IPS-NIHi7 (cell line): ENCODE results near the gene SCIN.
A peak's percentile ranks its signal among the peaks of the same experiment; 100 is the strongest.
"Not testable (repeated sequence)": the region's sequence is repeated elsewhere in the genome, so short reads cannot be mapped to it uniquely, and the experiment has no call there.

ENCODE experiments used
- DNase-seq: peaks from one replicate; pipeline ENCODE4 v3.0.0; 2012; ENCODE audit warnings: mixed read lengths; ENCODE audit errors: extremely low spot score

Gene SCIN

GRCh38 chr7:12570534-12571461 lies at the start of gene SCIN:
Gene SCIN (plus strand): TSS chr7:12570720. CDS start chr7:12570787, 67 bp downstream.
- DNase-seq = peak; percentile 38

DNA sequence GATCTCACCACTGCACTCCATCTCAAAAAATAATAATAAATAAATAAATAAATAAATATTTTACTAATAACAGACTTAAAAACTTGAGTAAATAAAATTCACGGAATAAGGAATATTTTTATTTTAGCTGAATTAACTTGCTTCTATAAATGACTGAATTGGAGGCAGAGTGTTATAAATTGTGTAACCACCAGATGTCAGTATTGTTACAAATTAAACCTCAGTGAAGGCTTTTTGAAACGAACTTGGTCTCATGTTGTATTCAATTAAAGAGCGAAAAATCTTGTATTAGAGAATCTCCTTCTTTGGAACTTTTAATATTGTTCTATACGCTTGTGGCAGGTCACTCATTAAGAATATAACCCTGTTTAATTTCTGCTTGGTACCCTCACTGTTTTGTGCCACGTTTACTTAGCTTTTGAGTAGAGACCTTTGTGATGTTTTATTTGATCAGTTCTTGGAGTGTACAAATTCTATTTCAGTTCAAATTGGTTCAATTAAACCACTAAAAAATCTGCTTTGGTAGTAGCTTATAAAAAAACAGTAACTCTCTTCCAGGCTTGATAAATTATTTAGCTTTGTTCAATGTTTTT lies 45.6 kb upstream of the SCIN start:
- no peak for DNase-seq

- not testable (repeated sequence) for DNase-seq
Measured at GRCh38 chr7:12526693-12527092, 43.8 kb upstream of the SCIN start.

GRCh38 chr7:12527670-12528069 lies 42.9 kb upstream of the SCIN start:
- DNase-seq = not testable (repeated sequence)

DNA sequence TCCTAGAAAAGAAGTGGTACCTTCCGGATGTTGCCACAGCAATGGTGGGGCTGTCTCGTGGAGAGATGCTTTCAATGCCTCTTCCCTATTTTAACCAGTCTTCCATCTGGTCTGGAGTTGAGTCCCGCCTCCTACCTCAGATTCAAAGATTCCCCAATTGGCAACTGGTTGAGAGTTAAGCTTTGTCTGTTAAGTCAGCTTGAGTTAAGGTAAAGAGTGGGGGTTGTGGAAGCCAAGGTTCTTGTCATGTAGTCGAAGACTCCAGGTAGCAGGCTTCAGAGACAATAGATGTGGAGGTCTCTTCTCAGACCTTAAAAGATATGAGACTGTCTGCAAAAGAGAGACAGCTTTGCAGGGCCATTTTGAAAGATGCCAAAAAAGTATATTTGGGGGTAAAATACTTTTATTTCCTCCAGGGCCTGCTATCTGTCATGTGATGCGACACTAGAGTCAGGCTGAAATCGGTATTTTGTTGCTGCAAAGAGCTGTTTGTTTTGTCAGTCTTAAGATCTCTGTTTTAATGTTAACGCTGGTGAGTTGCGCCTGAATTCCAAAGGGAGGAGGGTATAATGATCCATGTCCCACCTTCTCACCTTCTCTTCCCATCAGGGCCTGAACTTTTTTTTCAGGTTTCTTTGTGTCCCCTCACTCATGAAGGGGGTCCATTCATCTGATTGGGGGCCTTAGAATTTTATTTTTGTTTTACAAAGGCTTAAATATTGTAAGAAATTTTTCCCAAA lies 40.4 kb upstream of the SCIN start:
- no peak for DNase-seq

GRCh38 chr7:12531784-12532183 lies 38.7 kb upstream of the SCIN start:
- no peak for DNase-seq

GRCh38 chr7:12534046-12534445 lies 36.5 kb upstream of the SCIN start:
- no peak for DNase-seq

DNA sequence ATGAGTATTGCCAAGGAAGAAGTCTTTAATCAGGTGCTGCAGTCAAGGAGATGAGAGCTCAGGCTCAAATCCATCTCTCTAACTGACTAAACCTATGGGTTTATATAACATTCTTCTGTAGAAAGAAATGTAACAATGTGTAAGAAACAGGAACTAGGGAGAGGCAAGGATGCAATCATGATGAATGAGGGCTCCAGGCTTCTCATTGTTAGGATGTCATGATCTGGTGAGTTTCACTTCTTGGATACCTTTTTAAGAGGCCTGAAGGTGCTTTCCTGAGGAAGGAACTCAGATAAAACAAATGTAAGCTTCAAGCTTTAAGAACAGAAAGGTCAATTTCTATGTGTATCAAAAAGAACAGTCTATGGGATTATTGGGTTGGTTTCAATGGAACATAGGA lies 30.8 kb upstream of the SCIN start:
- no peak for DNase-seq

DNA sequence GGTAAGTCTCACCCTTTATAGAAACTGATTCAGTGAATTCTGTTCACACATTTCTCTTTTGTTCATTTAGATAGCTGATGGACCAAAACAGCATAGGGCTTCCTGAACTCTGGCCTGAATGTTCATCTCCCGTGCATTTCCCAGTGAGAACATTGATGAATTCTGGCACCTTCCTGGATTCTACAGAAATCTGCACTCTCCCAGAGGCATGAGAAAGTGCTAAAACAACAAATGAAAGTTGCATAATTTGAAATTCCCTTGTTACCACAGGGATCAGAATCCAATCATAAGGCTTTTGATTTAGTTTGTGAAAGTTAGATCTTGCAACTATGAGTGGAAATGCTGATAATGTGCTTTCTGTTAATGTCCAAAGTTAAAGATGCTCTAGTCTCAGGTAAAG lies 29.7 kb upstream of the SCIN start:
- no peak for DNase-seq

- DNase-seq = no peak
Measured at GRCh38 chr7:12543586-12543985, 26.9 kb upstream of the SCIN start.

DNA sequence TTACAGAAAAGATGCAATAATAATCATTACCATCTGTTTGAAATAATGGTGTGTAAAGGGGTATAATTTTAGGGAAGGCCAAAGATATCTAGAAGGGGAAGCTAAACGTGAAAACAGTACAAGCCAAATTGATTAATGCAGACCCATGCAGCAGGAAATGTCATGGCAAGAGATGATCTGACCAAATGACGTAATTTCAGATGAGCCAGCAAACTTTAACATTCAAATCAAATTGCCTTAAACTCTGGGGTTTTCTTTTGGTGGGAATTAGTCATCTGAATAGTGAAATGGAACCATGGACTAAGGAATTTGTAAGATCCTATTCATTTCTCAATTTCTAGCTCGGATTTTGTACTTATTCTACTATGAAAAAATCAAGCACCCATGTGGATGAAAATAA lies 21.4 kb upstream of the SCIN start:
- DNase-seq = no peak

- no peak for DNase-seq
Measured at GRCh38 chr7:12550956-12551355, 19.6 kb upstream of the SCIN start.

DNA sequence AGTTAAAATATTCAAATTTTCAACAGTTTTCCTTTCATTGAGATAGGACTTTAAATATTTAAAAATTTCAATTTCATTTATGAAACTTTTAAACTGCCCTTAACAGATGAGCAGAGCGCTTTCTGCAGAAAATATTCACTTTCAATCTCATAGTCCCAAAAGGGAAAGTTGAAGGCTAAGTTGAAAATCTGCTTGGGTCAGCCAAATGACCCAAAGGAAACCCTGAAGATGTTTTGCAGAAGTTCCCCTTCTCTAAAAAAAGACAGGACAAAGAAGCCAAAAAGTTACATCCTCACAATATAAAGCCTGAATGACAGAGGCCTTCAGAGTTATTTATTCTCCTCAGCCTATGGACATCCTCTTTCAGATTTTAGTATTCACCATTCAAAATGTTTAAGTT lies 17.6 kb upstream of the SCIN start:
- DNase-seq = no peak

- no peak for DNase-seq
Measured at GRCh38 chr7:12553416-12553815, 17.1 kb upstream of the SCIN start.

DNA sequence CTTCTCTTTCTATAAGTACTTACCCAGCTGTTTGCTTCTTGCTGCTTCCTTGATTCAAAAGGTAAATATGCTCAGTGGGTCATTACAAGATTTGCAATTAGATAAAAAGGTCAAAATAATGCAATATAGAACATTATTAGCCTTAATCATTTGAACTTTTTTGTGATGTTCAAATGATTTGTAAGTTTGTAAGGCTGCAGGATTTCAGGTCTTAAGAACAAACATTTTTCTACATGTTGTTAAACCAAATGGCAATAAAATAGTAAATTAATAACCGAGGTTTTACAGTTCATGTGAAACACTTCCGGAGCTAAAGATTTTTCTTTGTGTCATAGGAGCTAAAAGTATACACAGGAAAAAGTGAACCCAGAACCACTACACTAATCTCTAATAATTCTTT lies 16.2 kb upstream of the SCIN start:
- DNase-seq = no peak

DNA sequence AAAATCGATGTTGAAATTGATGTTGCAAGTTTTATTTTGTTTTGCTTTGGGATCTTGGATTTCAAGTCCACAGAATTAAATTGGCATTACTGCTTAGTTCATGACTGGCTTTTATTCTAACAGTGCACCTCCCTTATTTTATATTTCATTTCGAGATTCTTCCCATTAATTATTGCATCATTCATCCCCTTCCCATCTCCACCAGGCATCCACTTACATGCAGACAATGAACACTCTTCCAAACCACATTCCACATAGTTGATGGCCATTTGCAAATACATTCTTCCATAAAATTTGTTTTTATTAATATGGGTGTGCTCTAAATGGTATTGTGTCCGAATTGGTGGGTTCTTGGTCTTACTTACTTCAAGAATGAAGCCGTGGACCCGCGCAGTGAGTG lies 15.6 kb upstream of the SCIN start:
- no peak for DNase-seq

GRCh38 chr7:12555695-12556094 lies 14.8 kb upstream of the SCIN start:
- not testable (repeated sequence) for DNase-seq

GRCh38 chr7:12556139-12556792 lies 14.3 kb upstream of the SCIN start:
- not testable (repeated sequence) for DNase-seq

DNA sequence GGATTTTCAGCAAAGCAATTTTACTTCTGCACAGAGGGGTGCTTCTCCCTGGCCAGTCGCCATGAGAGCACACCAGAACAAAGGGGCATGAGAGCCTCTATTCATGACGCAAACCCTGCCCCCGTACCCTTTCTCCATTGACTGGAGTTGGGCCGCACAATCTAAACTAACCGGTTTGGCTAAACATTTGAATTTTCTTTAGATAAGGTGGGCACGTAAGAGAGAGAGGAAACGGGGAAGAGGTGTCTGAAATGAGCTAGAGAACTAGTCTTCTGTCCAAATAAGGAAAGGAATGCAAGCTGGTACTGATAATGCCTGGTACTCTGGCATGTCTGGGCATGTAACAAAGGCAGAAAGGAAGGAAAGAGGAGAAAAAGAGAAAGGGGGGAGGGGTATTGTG lies 13.2 kb upstream of the SCIN start:
- no peak for DNase-seq

- no peak for DNase-seq
Measured at GRCh38 chr7:12564996-12565764, 5.3 kb upstream of the SCIN start.

DNA sequence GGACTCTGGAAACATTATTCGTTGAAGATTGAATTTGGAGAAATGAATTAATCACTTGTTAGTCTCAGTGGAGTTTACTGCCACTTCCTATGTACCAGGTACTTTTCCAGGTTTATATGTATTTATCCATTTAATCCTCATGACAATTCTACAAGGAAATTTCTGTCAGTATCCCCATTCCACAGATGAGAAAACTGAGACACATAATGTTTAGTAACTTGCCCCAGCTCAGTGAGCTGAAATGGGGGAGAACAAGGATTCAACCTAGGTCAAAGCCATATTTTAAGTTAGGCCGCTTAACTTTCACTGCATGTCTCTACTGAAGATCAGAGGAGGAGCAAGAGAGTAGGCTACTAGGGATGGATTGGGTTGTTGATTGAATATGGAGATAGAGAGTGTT lies 4.6 kb upstream of the SCIN start:
- no peak for DNase-seq
